ENCODE results near the gene ARMS2. TPM values are rescaled to one million over a fixed set of nuclear protein-coding genes. Genes with fewer than 3 reads are reported as not detected.

ARMS2 gene
- total and polyA plus RNA-seq, 4 experiments from 2014 or later: not detected

GRCh38 chr10:122427280-122427679, 27.2 kb upstream of the ARMS2 start:
- Histone ChIP-seq H3K9me3 (ENCODE audit: control insufficient read depth in 1 of 2, low read length in 2 of 2) (no peaks in the 10 kb centered on the region), H3K36me3 (ENCODE audit: insufficient read depth, low read length) (peaks cover 7% of the 10 kb centered on the region), H3K27me3 (ENCODE audit: insufficient read depth, low read length) (no peaks in the 10 kb centered on the region), H3K27ac (ENCODE audit: low read depth, low read length) (no peak overlapping the region), H3K4me3 (ENCODE audit: low read length in 2 of 2) (no peak overlapping the region), H3K4me1 (ENCODE audit: insufficient read depth, low read length) (peaks cover 13% of the 10 kb centered on the region)
- Mint-ChIP-seq H3K27me3 (no peaks in the 10 kb centered on the region), H3K9me3 (no peaks in the 10 kb centered on the region), H3K4me1 (peaks cover 11 to 37% (median 17%) of the 10 kb centered on the region in 4 donors), H3K36me3 (peaks cover 35 to 51% of the 10 kb centered on the region in 2 donors), H3K27ac (peak overlapping the region; percentile 32 to 62 (median 52)), H3K4me3 (peak overlapping the region in 3 of 8 donors; percentile 6 to 39 (median 11))
- intact Hi-C loops (cut with micrococcal nuclease): no loop called here
- POLR2A ChIA-PET (ENCODE audit: partially characterized antibody): interaction anchor here (0.6 kb wide), 1 partner anchor 21 kb away, joined by 3 read pairs; no protein-coding TSS in a partner anchor
- no peak for DNase-seq
- CTCF ChIA-PET (ENCODE audit: partially characterized antibody): no interaction called here

- H3K27me3 Mint-ChIP-seq: no peaks in the 10 kb centered on the region
- H3K36me3 ChIP-seq (ENCODE audit: insufficient read depth, low read length): no peaks in the 10 kb centered on the region
- intact Hi-C loops (cut with micrococcal nuclease): loop anchor here (1.0 to 5.0 kb wide), 6 partner anchors 19 to 137 kb away; partner anchors contain the start of gene PLEKHA1
- peak in 4 of 5 donors; percentile 54 to 62 (median 60) for DNase-seq
- ChIA-PET CTCF (ENCODE audit: partially characterized antibody) (interaction anchor here (0.7 to 6.3 kb wide), 39 partner anchors 12 to 138 kb away, joined by 3 to 185 read pairs (median 4); partner anchors contain the start of gene PLEKHA1), POLR2A (ENCODE audit: partially characterized antibody) (interaction anchor here (1.0 to 1.8 kb wide), 4 partner anchors 61 to 136 kb away, joined by 4 to 10 read pairs (median 4); partner anchors contain the start of gene PLEKHA1)
- H3K4me3 Mint-ChIP-seq: no peak overlapping the region
- no peaks in the 10 kb centered on the region for H3K27me3 ChIP-seq (ENCODE audit: insufficient read depth, low read length)
- H3K4me1 Mint-ChIP-seq: peaks cover 0 to 6% (median under 1%) of the 10 kb centered on the region in 4 donors
- H3K4me1 ChIP-seq (ENCODE audit: insufficient read depth, low read length): no peaks in the 10 kb centered on the region
- H3K27ac ChIP-seq (ENCODE audit: low read depth, low read length): no peak overlapping the region
- no peaks in the 10 kb centered on the region for H3K9me3 ChIP-seq (ENCODE audit: control insufficient read depth in 1 of 2, low read length in 2 of 2)
- H3K36me3 Mint-ChIP-seq: peaks cover 21% of the 10 kb centered on the region in 2 donors
- H3K9me3 Mint-ChIP-seq: peaks cover 0 to 6% (median under 1%) of the 10 kb centered on the region in 8 donors
- H3K27ac Mint-ChIP-seq: no peak overlapping the region
- no peak overlapping the region for H3K4me3 ChIP-seq (ENCODE audit: low read length in 2 of 2)
Measured at GRCh38 chr10:122435212-122435827, 19.1 kb upstream of the ARMS2 start.

GRCh38 chr10:122441961-122442360, 12.5 kb upstream of the ARMS2 start:
- Mint-ChIP-seq H3K9me3 (peaks cover 0 to 9% (median 2%) of the 10 kb centered on the region in 8 donors), H3K4me3 (no peak overlapping the region), H3K4me1 (no peaks in the 10 kb centered on the region), H3K27me3 (peaks cover 0 to 2% of the 10 kb centered on the region in 2 donors), H3K36me3 (peaks cover 0 to 14% of the 10 kb centered on the region in 2 donors), H3K27ac (peak overlapping the region in 1 of 7 donors; percentile 61)
- ChIA-PET POLR2A (ENCODE audit: partially characterized antibody) (no interaction called here), CTCF (ENCODE audit: partially characterized antibody) (interaction anchor here (0.7 to 1.1 kb wide), 2 partner anchors 10 to 123 kb away, joined by 3 to 4 read pairs; no protein-coding TSS in a partner anchor)
- Histone ChIP-seq H3K4me3 (ENCODE audit: low read length in 2 of 2) (no peak overlapping the region), H3K36me3 (ENCODE audit: insufficient read depth, low read length) (no peaks in the 10 kb centered on the region), H3K27me3 (ENCODE audit: insufficient read depth, low read length) (no peaks in the 10 kb centered on the region), H3K4me1 (ENCODE audit: insufficient read depth, low read length) (no peaks in the 10 kb centered on the region), H3K9me3 (ENCODE audit: control insufficient read depth in 1 of 2, low read length in 2 of 2) (no peaks in the 10 kb centered on the region), H3K27ac (ENCODE audit: low read depth, low read length) (no peak overlapping the region)
- intact Hi-C loops (cut with micrococcal nuclease): no loop called here
- no peak for DNase-seq

GRCh38 chr10:122445469-122445868, 9.0 kb upstream of the ARMS2 start:
- Mint-ChIP-seq H3K9me3 (peaks cover 0 to 1% (median under 1%) of the 10 kb centered on the region in 8 donors), H3K4me1 (no peaks in the 10 kb centered on the region), H3K27ac (no peak overlapping the region), H3K4me3 (no peak overlapping the region), H3K27me3 (peaks cover 2 to 5% of the 10 kb centered on the region in 2 donors), H3K36me3 (peaks cover 0 to under 1% of the 10 kb centered on the region in 2 donors)
- intact Hi-C loops (cut with micrococcal nuclease): no loop called here
- H3K9me3 ChIP-seq (ENCODE audit: control insufficient read depth in 1 of 2, low read length in 2 of 2): no peaks in the 10 kb centered on the region
- ChIA-PET CTCF (ENCODE audit: partially characterized antibody) (interaction anchor here (0.9 to 1.4 kb wide), 2 partner anchors 107 to 120 kb away, joined by 3 read pairs; no protein-coding TSS in a partner anchor), POLR2A (ENCODE audit: partially characterized antibody) (no interaction called here)
- H3K27ac ChIP-seq (ENCODE audit: low read depth, low read length): no peak overlapping the region
- no peaks in the 10 kb centered on the region for H3K36me3 ChIP-seq (ENCODE audit: insufficient read depth, low read length)
- no peak for DNase-seq
- H3K4me1 ChIP-seq (ENCODE audit: insufficient read depth, low read length): no peaks in the 10 kb centered on the region
- H3K4me3 ChIP-seq (ENCODE audit: low read length in 2 of 2): no peak overlapping the region
- no peaks in the 10 kb centered on the region for H3K27me3 ChIP-seq (ENCODE audit: insufficient read depth, low read length)

GRCh38 chr10:122445904-122446303, 8.5 kb upstream of the ARMS2 start:
- no peaks in the 10 kb centered on the region for H3K36me3 Mint-ChIP-seq
- H3K27me3 ChIP-seq (ENCODE audit: insufficient read depth, low read length): no peaks in the 10 kb centered on the region
- H3K4me1 ChIP-seq (ENCODE audit: insufficient read depth, low read length): no peaks in the 10 kb centered on the region
- no peak overlapping the region for H3K4me3 Mint-ChIP-seq
- intact Hi-C loops (cut with micrococcal nuclease): no loop called here
- no peaks in the 10 kb centered on the region for H3K36me3 ChIP-seq (ENCODE audit: insufficient read depth, low read length)
- H3K27me3 Mint-ChIP-seq: peaks cover 2 to 9% of the 10 kb centered on the region in 2 donors
- no peak overlapping the region for H3K4me3 ChIP-seq (ENCODE audit: low read length in 2 of 2)
- CTCF ChIA-PET (ENCODE audit: partially characterized antibody): interaction anchor here (0.9 kb wide), 1 partner anchor 119 kb away, joined by 3 read pairs; no protein-coding TSS in a partner anchor
- peaks cover 0 to 2% (median 0%) of the 10 kb centered on the region in 8 donors for H3K9me3 Mint-ChIP-seq
- no peak overlapping the region for H3K27ac ChIP-seq (ENCODE audit: low read depth, low read length)
- DNase-seq: no peak
- POLR2A ChIA-PET (ENCODE audit: partially characterized antibody): interaction anchor here (0.6 kb wide), 1 partner anchor 81 kb away, joined by 3 read pairs; no protein-coding TSS in a partner anchor
- H3K4me1 Mint-ChIP-seq: no peaks in the 10 kb centered on the region
- H3K9me3 ChIP-seq (ENCODE audit: control insufficient read depth in 1 of 2, low read length in 2 of 2): no peaks in the 10 kb centered on the region
- no peak overlapping the region for H3K27ac Mint-ChIP-seq

GRCh38 chr10:122446668-122447423, 7.6 kb upstream of the ARMS2 start:
- H3K27me3 ChIP-seq (ENCODE audit: insufficient read depth, low read length): no peaks in the 10 kb centered on the region
- Mint-ChIP-seq H3K27ac (no peak overlapping the region), H3K9me3 (peaks cover 0 to 2% (median 0%) of the 10 kb centered on the region in 8 donors), H3K27me3 (peaks cover 4 to 13% of the 10 kb centered on the region in 2 donors), H3K36me3 (no peaks in the 10 kb centered on the region), H3K4me1 (no peaks in the 10 kb centered on the region), H3K4me3 (no peak overlapping the region)
- no peak overlapping the region for H3K4me3 ChIP-seq (ENCODE audit: low read length in 2 of 2)
- ChIA-PET POLR2A (ENCODE audit: partially characterized antibody) (interaction anchor here (0.6 kb wide), 1 partner anchor 82 kb away, joined by 3 read pairs; no protein-coding TSS in a partner anchor), CTCF (ENCODE audit: partially characterized antibody) (interaction anchor here (0.9 kb wide), 2 partner anchors 12 to 13 kb away, joined by 3 read pairs; no protein-coding TSS in a partner anchor)
- H3K27ac ChIP-seq (ENCODE audit: low read depth, low read length): no peak overlapping the region
- intact Hi-C loops (cut with micrococcal nuclease): no loop called here
- no peak for DNase-seq
- no peaks in the 10 kb centered on the region for H3K4me1 ChIP-seq (ENCODE audit: insufficient read depth, low read length)
- no peaks in the 10 kb centered on the region for H3K9me3 ChIP-seq (ENCODE audit: control insufficient read depth in 1 of 2, low read length in 2 of 2)
- H3K36me3 ChIP-seq (ENCODE audit: insufficient read depth, low read length): no peaks in the 10 kb centered on the region

GRCh38 chr10:122448600-122448999, 5.9 kb upstream of the ARMS2 start:
- Histone ChIP-seq H3K36me3 (ENCODE audit: insufficient read depth, low read length) (no peaks in the 10 kb centered on the region), H3K9me3 (ENCODE audit: control insufficient read depth in 1 of 2, low read length in 2 of 2) (no peaks in the 10 kb centered on the region), H3K4me1 (ENCODE audit: insufficient read depth, low read length) (no peaks in the 10 kb centered on the region), H3K27me3 (ENCODE audit: insufficient read depth, low read length) (no peaks in the 10 kb centered on the region), H3K27ac (ENCODE audit: low read depth, low read length) (no peak overlapping the region), H3K4me3 (ENCODE audit: low read length in 2 of 2) (no peak overlapping the region)
- no peak overlapping the region for H3K27ac Mint-ChIP-seq
- no peak overlapping the region for H3K4me3 Mint-ChIP-seq
- H3K9me3 Mint-ChIP-seq: peaks cover 0 to 2% (median 0%) of the 10 kb centered on the region in 8 donors
- no peaks in the 10 kb centered on the region for H3K36me3 Mint-ChIP-seq
- H3K4me1 Mint-ChIP-seq: no peaks in the 10 kb centered on the region
- POLR2A ChIA-PET (ENCODE audit: partially characterized antibody): no interaction called here
- CTCF ChIA-PET (ENCODE audit: partially characterized antibody): no interaction called here
- intact Hi-C loops (cut with micrococcal nuclease): no loop called here
- H3K27me3 Mint-ChIP-seq: peaks cover 4 to 17% of the 10 kb centered on the region in 2 donors
- no peak for DNase-seq

Measured in CD4-positive, alpha-beta memory T cell (primary cell).